Measurements from ENCODE around the gene CES4A. TPM values are rescaled to one million over a fixed set of nuclear protein-coding genes. Genes with fewer than 3 reads are reported as not detected.

The CES4A gene
- total RNA-seq (10 to 100 TPM; 14.9 to 16.0 TPM), total RNA-seq (4.2 to 55.8 (median 11.9) reads per million in 172 experiments)
- 6.2 TPM for polyA plus RNA-seq (2013, experiment 1 of 2)
- 10.0 TPM for polyA plus RNA-seq (2013, experiment 2 of 2)

DNA sequence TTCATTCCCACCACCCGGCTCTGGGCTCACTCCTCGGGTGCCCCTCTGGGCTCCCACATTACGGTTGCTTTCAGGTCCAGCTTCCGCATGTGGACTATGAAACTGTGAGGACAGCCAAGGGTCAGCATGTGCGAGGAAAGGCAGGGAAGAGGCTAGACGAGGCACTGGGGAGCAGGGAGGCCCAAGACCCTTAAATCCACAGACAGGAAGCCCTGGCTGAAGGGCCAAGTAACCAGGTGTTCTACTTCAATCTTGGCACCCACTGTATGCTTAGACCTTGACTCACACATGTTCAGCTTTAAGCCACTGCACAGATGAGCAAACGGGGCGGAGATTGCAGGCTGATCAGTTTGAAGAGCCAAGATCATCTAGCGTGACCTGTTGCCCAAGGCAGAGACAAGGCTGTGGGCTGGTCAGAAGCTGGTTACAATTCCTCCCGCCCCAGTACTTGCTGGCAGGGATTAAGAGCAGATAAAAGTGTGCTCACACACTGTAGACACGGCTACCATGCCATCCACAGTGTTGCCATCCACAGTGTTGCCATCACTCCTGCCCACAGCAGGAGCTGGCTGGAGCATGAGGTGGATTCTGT lies at the start of gene CES4A:
CES4A (plus strand) TSS at position 393 of the 592 bp plus-strand sequence; CDS start at position 577, 184 bp downstream.
- Histone ChIP-seq H3K4me1 (ENCODE audit: insufficient read depth, low read length) (peaks cover 22% of the 10 kb centered on the region), H3K4me3 (ENCODE audit: low read length) (no peak within 1 kb of the TSS), H3K27ac (ENCODE audit: low read depth in 1 of 2, low read length in 2 of 2) (no peak within 1 kb of the TSS), H3K27me3 (ENCODE audit: control insufficient read depth in 1 of 2, insufficient read depth in 2 of 2, low read length in 2 of 2) (no peaks in the 10 kb centered on the region), H3K9me3 (ENCODE audit: control insufficient read depth in 1 of 2, insufficient read depth in 1 of 2, low read length in 2 of 2) (no peaks in the 10 kb centered on the region), H3K36me3 (ENCODE audit: insufficient read depth, low read length) (no peaks in the 10 kb centered on the region)
- H3K4me3 Mint-ChIP-seq, result no peak within 1 kb of the TSS
- TF ChIP-seq, protein P1, sequence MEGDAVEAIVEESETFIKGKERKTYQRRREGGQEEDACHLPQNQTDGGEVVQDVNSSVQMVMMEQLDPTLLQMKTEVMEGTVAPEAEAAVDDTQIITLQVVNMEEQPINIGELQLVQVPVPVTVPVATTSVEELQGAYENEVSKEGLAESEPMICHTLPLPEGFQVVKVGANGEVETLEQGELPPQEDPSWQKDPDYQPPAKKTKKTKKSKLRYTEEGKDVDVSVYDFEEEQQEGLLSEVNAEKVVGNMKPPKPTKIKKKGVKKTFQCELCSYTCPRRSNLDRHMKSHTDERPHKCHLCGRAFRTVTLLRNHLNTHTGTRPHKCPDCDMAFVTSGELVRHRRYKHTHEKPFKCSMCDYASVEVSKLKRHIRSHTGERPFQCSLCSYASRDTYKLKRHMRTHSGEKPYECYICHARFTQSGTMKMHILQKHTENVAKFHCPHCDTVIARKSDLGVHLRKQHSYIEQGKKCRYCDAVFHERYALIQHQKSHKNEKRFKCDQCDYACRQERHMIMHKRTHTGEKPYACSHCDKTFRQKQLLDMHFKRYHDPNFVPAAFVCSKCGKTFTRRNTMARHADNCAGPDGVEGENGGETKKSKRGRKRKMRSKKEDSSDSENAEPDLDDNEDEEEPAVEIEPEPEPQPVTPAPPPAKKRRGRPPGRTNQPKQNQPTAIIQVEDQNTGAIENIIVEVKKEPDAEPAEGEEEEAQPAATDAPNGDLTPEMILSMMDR (IDR thresholded peaks at IDR 0.05), result no peak
- DNase-seq (no peak), ATAC-seq (ENCODE audit: poor library complexity) (no peak)
- no peak within 1 kb of the TSS for H3K27ac Mint-ChIP-seq
- H3K4me1 Mint-ChIP-seq (ENCODE audit: low read depth), result peaks cover 15% of the 10 kb centered on the region
- intact Hi-C loops (cut with DNase I, micrococcal nuclease), result no loop called here
- no peaks in the 10 kb centered on the region for H3K9me3 Mint-ChIP-seq
- H3K36me3 Mint-ChIP-seq (ENCODE audit: low read depth), result no peaks in the 10 kb centered on the region
- ChIA-PET CTCF (no interaction called here), POLR2A (no interaction called here)
- H3K27me3 Mint-ChIP-seq, result no peaks in the 10 kb centered on the region

DNA sequence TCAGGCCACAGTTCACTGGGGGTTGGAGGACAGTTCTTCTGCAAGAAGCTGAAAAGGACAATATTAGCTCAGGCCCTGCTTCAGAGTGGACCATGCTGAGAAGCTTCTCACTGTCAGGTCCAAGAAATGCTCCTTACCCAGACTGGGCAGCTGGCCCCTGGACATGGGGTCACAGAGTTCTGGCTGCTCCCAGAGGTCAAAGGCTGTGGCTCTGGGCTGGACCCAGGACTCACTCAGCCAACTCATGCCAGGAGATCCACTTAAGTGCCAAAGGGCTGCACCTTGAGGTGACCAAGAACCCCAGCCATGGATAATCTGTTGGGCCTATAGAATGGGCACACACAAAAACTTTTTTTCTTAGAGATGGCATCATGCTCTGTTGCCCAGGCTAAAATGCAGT lies 49.0 kb upstream of the CES4A start:
- Histone ChIP-seq H3K27ac (ENCODE audit: low read depth in 1 of 2, low read length in 2 of 2) (no peak overlapping the region), H3K27me3 (ENCODE audit: control insufficient read depth in 1 of 2, insufficient read depth in 2 of 2, low read length in 2 of 2) (no peaks in the 10 kb centered on the region), H3K36me3 (ENCODE audit: insufficient read depth, low read length) (peaks cover 60% of the 10 kb centered on the region), H3K9me3 (ENCODE audit: control insufficient read depth in 1 of 2, insufficient read depth in 1 of 2, low read length in 2 of 2) (no peaks in the 10 kb centered on the region), H3K4me1 (ENCODE audit: insufficient read depth, low read length) (peaks cover 28% of the 10 kb centered on the region), H3K4me3 (ENCODE audit: low read length) (no peak overlapping the region)
- POLR2A ChIA-PET, result no interaction called here
- H3K36me3 Mint-ChIP-seq (ENCODE audit: low read depth), result peaks cover 81% of the 10 kb centered on the region
- H3K4me3 Mint-ChIP-seq, result no peak overlapping the region
- ATAC-seq (ENCODE audit: poor library complexity), result no peak
- peaks cover 34% of the 10 kb centered on the region for H3K4me1 Mint-ChIP-seq (ENCODE audit: low read depth)
- no peaks in the 10 kb centered on the region for H3K27me3 Mint-ChIP-seq
- CTCF ChIA-PET, result no interaction called here
- H3K27ac Mint-ChIP-seq, result no peak overlapping the region
- intact Hi-C loops (cut with DNase I, micrococcal nuclease), result no loop called here
- no peaks in the 10 kb centered on the region for H3K9me3 Mint-ChIP-seq
- TF ChIP-seq, protein P1 (IDR thresholded peaks at IDR 0.05), result no peak
- DNase-seq, result no peak

DNA sequence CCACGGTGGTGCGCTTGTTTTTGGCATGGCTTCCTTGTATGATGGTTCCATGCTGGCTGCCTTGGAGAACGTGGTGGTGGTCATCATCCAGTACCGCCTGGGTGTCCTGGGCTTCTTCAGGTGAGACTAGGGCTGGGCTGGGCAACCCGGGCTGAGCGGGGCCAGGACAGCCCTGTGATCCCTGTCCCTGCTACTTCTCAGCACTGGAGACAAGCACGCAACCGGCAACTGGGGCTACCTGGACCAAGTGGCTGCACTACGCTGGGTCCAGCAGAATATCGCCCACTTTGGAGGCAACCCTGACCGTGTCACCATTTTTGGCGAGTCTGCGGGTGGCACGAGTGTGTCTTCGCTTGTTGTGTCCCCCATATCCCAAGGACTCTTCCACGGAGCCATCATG lies 48.2 kb upstream of the CES4A start:
- Histone ChIP-seq H3K9me3 (ENCODE audit: control insufficient read depth in 1 of 2, insufficient read depth in 1 of 2, low read length in 2 of 2) (no peaks in the 10 kb centered on the region), H3K4me1 (ENCODE audit: insufficient read depth, low read length) (peaks cover 25% of the 10 kb centered on the region), H3K4me3 (ENCODE audit: low read length) (no peak overlapping the region), H3K27me3 (ENCODE audit: control insufficient read depth in 1 of 2, insufficient read depth in 2 of 2, low read length in 2 of 2) (no peaks in the 10 kb centered on the region), H3K27ac (ENCODE audit: low read depth in 1 of 2, low read length in 2 of 2) (no peak overlapping the region), H3K36me3 (ENCODE audit: insufficient read depth, low read length) (peaks cover 60% of the 10 kb centered on the region)
- no peak for ATAC-seq (ENCODE audit: poor library complexity)
- Mint-ChIP-seq H3K36me3 (ENCODE audit: low read depth) (peaks cover 77% of the 10 kb centered on the region), H3K9me3 (no peaks in the 10 kb centered on the region), H3K4me3 (no peak overlapping the region), H3K4me1 (ENCODE audit: low read depth) (peaks cover 25% of the 10 kb centered on the region), H3K27ac (no peak overlapping the region), H3K27me3 (no peaks in the 10 kb centered on the region)
- ChIA-PET POLR2A (no interaction called here), CTCF (no interaction called here)
- TF ChIP-seq, protein P1 (IDR thresholded peaks at IDR 0.05), result no peak
- no peak for DNase-seq
- intact Hi-C loops (cut with DNase I, micrococcal nuclease), result no loop called here
